ENCODE measurements around the gene COL9A2. TPM values are rescaled to one million over a fixed set of nuclear protein-coding genes. Genes with fewer than 3 reads are reported as not detected.

The COL9A2 gene
- total RNA-seq, 1 experiment from 2014 or later = 0.23 TPM

- H3K4me1 Mint-ChIP-seq (ENCODE audit: low read depth, unreplicated experiment) = peaks cover under 1% of the 10 kb centered on the region
- no peak overlapping the region for H3K27ac Mint-ChIP-seq (ENCODE audit: unreplicated experiment)
- Histone ChIP-seq H3K36me3 (ENCODE audit: control insufficient read depth, insufficient read depth, low read length) (no peaks in the 10 kb centered on the region), H3K27me3 (replicated peaks; ENCODE audit: control insufficient read depth, insufficient read depth, low read length) (no peaks in the 10 kb centered on the region), H3K4me1 (no peaks in the 10 kb centered on the region), H3K4me3 (ENCODE audit: low read depth, low read length) (no peak overlapping the region), H3K9me3 (no peaks in the 10 kb centered on the region)
- POLR2A ChIA-PET = no interaction called here
- H3K27me3 Mint-ChIP-seq (ENCODE audit: insufficient read depth, unreplicated experiment) = no peaks in the 10 kb centered on the region
- H3K4me3 Mint-ChIP-seq (ENCODE audit: unreplicated experiment) = no peak overlapping the region
- TF ChIP-seq CTCF (IDR thresholded peaks at IDR 0.05; ENCODE audit: insufficient read depth in 1 of 2, low read depth in 1 of 2, low read length in 1 of 2, severe bottlenecking in 1 of 2, unreplicated experiment in 1 of 2) = no peak
- intact Hi-C loops (cut with micrococcal nuclease; ENCODE audit: unreplicated experiment) = loop anchor here (10.0 kb wide), 1 partner anchor 57 kb away; the partner anchor contains the start of gene ZMPSTE24
- DNase-seq = no peak
- CTCF ChIA-PET = no interaction called here
- BruUV-seq (replicated peaks) = no TSS peak
- H3K36me3 Mint-ChIP-seq (ENCODE audit: insufficient read depth, unreplicated experiment) = no peaks in the 10 kb centered on the region
- no peaks in the 10 kb centered on the region for H3K9me3 Mint-ChIP-seq (ENCODE audit: unreplicated experiment)
Observed at GRCh38 chr1:40311692-40312091, 5.4 kb downstream of the COL9A2 start.

GRCh38 chr1:40310983-40311642 is 6.0 kb downstream of the COL9A2 start:
- ChIA-PET CTCF (no interaction called here), POLR2A (no interaction called here)
- no peaks in the 10 kb centered on the region for H3K4me1 ChIP-seq
- no peaks in the 10 kb centered on the region for H3K27me3 ChIP-seq (replicated peaks; ENCODE audit: control insufficient read depth, insufficient read depth, low read length)
- H3K36me3 ChIP-seq (ENCODE audit: control insufficient read depth, insufficient read depth, low read length) = no peaks in the 10 kb centered on the region
- no peaks in the 10 kb centered on the region for H3K36me3 Mint-ChIP-seq (ENCODE audit: insufficient read depth, unreplicated experiment)
- no peak overlapping the region for H3K4me3 ChIP-seq (ENCODE audit: low read depth, low read length)
- no peak overlapping the region for H3K4me3 Mint-ChIP-seq (ENCODE audit: unreplicated experiment)
- no TSS peak for BruUV-seq (replicated peaks)
- no peak for DNase-seq
- TF ChIP-seq CTCF (IDR thresholded peaks at IDR 0.05; ENCODE audit: insufficient read depth in 1 of 2, low read depth in 1 of 2, low read length in 1 of 2, severe bottlenecking in 1 of 2, unreplicated experiment in 1 of 2) = no peak
- no peaks in the 10 kb centered on the region for H3K27me3 Mint-ChIP-seq (ENCODE audit: insufficient read depth, unreplicated experiment)
- intact Hi-C loops (cut with micrococcal nuclease; ENCODE audit: unreplicated experiment) = loop anchor here (10.0 kb wide), 1 partner anchor 56 kb away; the partner anchor contains the start of gene ZMPSTE24
- no peaks in the 10 kb centered on the region for H3K9me3 ChIP-seq
- H3K9me3 Mint-ChIP-seq (ENCODE audit: unreplicated experiment) = no peaks in the 10 kb centered on the region
- peaks cover 6% of the 10 kb centered on the region for H3K4me1 Mint-ChIP-seq (ENCODE audit: low read depth, unreplicated experiment)
- H3K27ac Mint-ChIP-seq (ENCODE audit: unreplicated experiment) = no peak overlapping the region

- POLR2A ChIA-PET = no interaction called here
Observed at GRCh38 chr1:40310129-40310461, 7.0 kb downstream of the COL9A2 start.

More at GRCh38 chr1:40310129-40310461, 7.0 kb downstream of the COL9A2 start:
- no TSS peak for BruUV-seq (replicated peaks)
- intact Hi-C loops (cut with micrococcal nuclease; ENCODE audit: unreplicated experiment) = loop anchor here (10.0 kb wide), 1 partner anchor 55 kb away; the partner anchor contains the start of gene ZMPSTE24
- no peaks in the 10 kb centered on the region for H3K9me3 Mint-ChIP-seq (ENCODE audit: unreplicated experiment)
- CTCF ChIA-PET = no interaction called here
- Histone ChIP-seq H3K36me3 (ENCODE audit: control insufficient read depth, insufficient read depth, low read length) (no peaks in the 10 kb centered on the region), H3K27me3 (replicated peaks; ENCODE audit: control insufficient read depth, insufficient read depth, low read length) (no peaks in the 10 kb centered on the region), H3K4me3 (ENCODE audit: low read depth, low read length) (no peak overlapping the region), H3K4me1 (no peaks in the 10 kb centered on the region), H3K9me3 (no peaks in the 10 kb centered on the region)
- no peaks in the 10 kb centered on the region for H3K27me3 Mint-ChIP-seq (ENCODE audit: insufficient read depth, unreplicated experiment)
- TF ChIP-seq CTCF (IDR thresholded peaks at IDR 0.05; ENCODE audit: insufficient read depth in 1 of 2, low read depth in 1 of 2, low read length in 1 of 2, severe bottlenecking in 1 of 2, unreplicated experiment in 1 of 2) = no peak
- no peaks in the 10 kb centered on the region for H3K36me3 Mint-ChIP-seq (ENCODE audit: insufficient read depth, unreplicated experiment)
- H3K4me1 Mint-ChIP-seq (ENCODE audit: low read depth, unreplicated experiment) = peaks cover 6% of the 10 kb centered on the region
- no peak for DNase-seq
- no peak overlapping the region for H3K27ac Mint-ChIP-seq (ENCODE audit: unreplicated experiment)
- H3K4me3 Mint-ChIP-seq (ENCODE audit: unreplicated experiment) = no peak overlapping the region

All from Caco-2 (cell line).